Mesothelial cell of epicardium (in vitro differentiated cells): ENCODE measurements around the gene KLHL18. TPM values are rescaled to one million over a fixed set of nuclear protein-coding genes. Genes with fewer than 3 reads are reported as not detected.
"Not testable (repeated sequence)": the region's sequence is repeated elsewhere in the genome, so short reads cannot be mapped to it uniquely, and the experiment has no call there.

ENCODE experiments used
- DNase-seq, 2 experiments: peaks; one replicate each; pipeline ENCODE4 v3.0.0; 2021; ENCODE audit warnings: low spot score in 2 of 2; ENCODE audit not compliant: unreplicated experiment in 2 of 2
- H3K27ac Mint-ChIP-seq: 2 replicates; pipeline ENCODE4 v1.8.0; 2021; ENCODE audit warnings: mixed read lengths
- H3K27me3 Mint-ChIP-seq: 2 replicates; pipeline ENCODE4 v1.8.0; 2021; ENCODE audit warnings: low read depth, mixed read lengths
- H3K36me3 Mint-ChIP-seq: 2 replicates; pipeline ENCODE4 v1.8.0; 2021; ENCODE audit warnings: mixed read lengths
- H3K4me1 Mint-ChIP-seq: 2 replicates; pipeline ENCODE4 v1.8.0; 2021; ENCODE audit warnings: mixed read lengths
- H3K4me3 Mint-ChIP-seq: 2 replicates; pipeline ENCODE4 v1.8.0; 2021; ENCODE audit warnings: mild to moderate bottlenecking, moderate library complexity, mixed read lengths
- H3K9me3 Mint-ChIP-seq: 2 replicates; pipeline ENCODE4 v1.8.0; 2021; ENCODE audit warnings: mixed read lengths
- CTCF ChIP-seq: fragments of 200-600 bp; sonication (generic); IDR thresholded peaks from one replicate; pipeline ENCODE4 v1.5.0; 2021; ENCODE audit warnings: antibody characterized with exemption; ENCODE audit not compliant: unreplicated experiment
- total RNA-seq: library from RNA; stranded (reverse); gene quantifications from 3 replicates; pipeline ENCODE4 v1.2.1, GENCODE V29; 2021

KLHL18 gene
- total RNA-seq, 1 donor from 2014 or later = 21.9 TPM

- H3K27ac Mint-ChIP-seq = no peak overlapping the region
- peaks cover 3% of the 10 kb centered on the region for H3K36me3 Mint-ChIP-seq
- H3K27me3 Mint-ChIP-seq = no peaks in the 10 kb centered on the region
- no peaks in the 10 kb centered on the region for H3K4me1 Mint-ChIP-seq
- no peak for DNase-seq
- H3K9me3 Mint-ChIP-seq = peaks cover 21% of the 10 kb centered on the region
- H3K4me3 Mint-ChIP-seq = no peak overlapping the region
- no peak for TF ChIP-seq CTCF
Observed at GRCh38 chr3:47362701-47363100, 80.0 kb downstream of the KLHL18 start.

DNA sequence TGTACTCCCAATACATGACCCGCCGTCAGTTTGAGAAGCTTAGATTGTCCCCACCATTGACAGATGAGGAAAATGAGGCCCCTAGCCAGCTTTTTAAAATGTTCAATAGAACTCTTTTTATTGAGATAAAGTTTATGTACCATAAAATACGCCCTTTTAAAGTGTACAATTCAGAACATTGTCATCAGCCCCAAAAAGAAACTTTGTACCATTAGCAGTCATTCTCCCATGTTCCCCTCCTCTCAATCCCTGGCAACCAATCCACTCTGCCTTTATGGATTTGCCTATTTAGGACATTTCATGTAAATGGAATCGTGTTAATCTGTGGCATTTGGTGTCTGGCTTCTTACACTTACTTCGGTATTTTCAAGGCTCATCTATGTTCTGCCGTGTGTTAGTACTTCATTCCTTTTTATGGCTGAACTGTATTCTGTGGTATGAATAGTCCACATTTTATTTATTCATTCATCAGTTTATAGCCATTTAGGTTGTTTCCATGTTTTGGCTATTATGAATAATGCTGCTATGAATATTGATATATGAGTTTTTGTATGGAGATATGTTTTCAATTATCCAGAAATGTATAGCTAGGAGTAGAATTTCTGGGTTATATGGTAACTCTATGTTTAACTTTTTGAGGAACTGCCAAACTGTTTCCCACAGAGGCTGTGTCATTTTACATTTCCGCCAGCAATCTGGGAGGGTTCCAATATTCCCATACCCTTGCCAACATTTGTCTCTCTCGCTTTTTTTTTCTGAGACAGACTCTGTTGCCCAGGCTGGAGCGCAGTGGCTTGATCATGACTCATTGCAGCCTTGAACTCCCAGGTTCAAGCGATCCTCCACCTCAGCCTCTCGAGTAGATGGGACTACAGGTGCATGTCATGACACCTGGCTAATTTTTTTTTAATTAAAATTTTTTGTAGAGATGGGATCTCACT is 82.7 kb downstream of the KLHL18 start:
- Mint-ChIP-seq H3K9me3 (no peaks in the 10 kb centered on the region), H3K4me3 (no peak overlapping the region), H3K27ac (no peak overlapping the region), H3K4me1 (no peaks in the 10 kb centered on the region), H3K36me3 (no peaks in the 10 kb centered on the region), H3K27me3 (no peaks in the 10 kb centered on the region)
- no peak for TF ChIP-seq CTCF
- DNase-seq = no peak

DNA sequence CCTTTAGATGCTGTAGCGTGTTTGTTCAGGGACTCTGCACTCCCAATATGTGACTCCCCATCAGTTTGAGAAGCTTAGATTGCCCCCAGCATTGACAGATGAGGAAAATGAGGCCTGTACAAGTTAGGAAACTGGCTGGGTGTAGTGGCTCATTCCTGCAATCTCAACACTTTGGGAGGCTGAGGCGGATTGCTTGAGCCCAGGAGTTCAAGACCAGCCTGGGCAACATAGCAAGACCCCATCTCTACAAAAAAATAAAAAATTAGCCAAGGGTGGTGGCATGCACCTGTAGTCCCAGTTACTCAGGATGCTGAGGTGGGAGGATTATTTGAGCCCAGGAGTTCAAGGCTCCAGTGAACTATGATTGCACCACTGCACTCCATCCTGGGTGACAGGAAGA is 84.1 kb downstream of the KLHL18 start:
- no peaks in the 10 kb centered on the region for H3K36me3 Mint-ChIP-seq
- no peak overlapping the region for H3K27ac Mint-ChIP-seq
- no peaks in the 10 kb centered on the region for H3K4me1 Mint-ChIP-seq
- no peak overlapping the region for H3K4me3 Mint-ChIP-seq
- DNase-seq = no peak
- no peak for TF ChIP-seq CTCF
- H3K9me3 Mint-ChIP-seq = no peaks in the 10 kb centered on the region
- H3K27me3 Mint-ChIP-seq = no peaks in the 10 kb centered on the region

DNA sequence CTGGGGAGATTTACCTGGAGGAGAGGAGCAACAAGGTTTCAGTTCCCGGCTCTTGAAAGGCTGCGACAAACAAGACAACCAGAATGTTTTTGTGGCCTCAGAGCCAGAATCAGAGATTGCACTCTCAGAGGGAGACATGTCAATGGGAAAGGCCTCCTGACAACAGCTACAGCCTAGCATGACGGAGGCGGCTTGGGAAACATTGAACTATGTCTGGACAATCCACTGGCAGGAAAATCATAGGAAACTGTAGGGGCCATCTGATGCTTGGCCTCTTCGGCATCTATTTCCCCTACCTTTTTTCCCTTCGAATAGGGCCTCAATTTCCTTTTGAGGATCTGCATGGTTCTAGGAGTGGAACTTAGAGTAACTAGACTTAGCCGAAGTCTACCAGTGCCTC is 84.9 kb downstream of the KLHL18 start:
- Mint-ChIP-seq H3K36me3 (no peaks in the 10 kb centered on the region), H3K9me3 (no peaks in the 10 kb centered on the region), H3K27ac (no peak overlapping the region), H3K4me3 (no peak overlapping the region), H3K27me3 (no peaks in the 10 kb centered on the region), H3K4me1 (no peaks in the 10 kb centered on the region)
- no peak for DNase-seq
- TF ChIP-seq CTCF = no peak

- DNase-seq, H3K27me3 Mint-ChIP-seq, H3K27ac Mint-ChIP-seq, H3K9me3 Mint-ChIP-seq, H3K36me3 Mint-ChIP-seq, H3K4me1 Mint-ChIP-seq, H3K4me3 Mint-ChIP-seq: not testable (repeated sequence)
Observed at GRCh38 chr3:47370020-47370419, 87.3 kb downstream of the KLHL18 start.

GRCh38 chr3:47370887-47371697 is 88.3 kb downstream of the KLHL18 start:
- Mint-ChIP-seq H3K4me1 (no peaks in the 10 kb centered on the region), H3K4me3 (no peak overlapping the region), H3K9me3 (no peaks in the 10 kb centered on the region), H3K27ac (no peak overlapping the region), H3K27me3 (no peaks in the 10 kb centered on the region), H3K36me3 (no peaks in the 10 kb centered on the region)
- DNase-seq = no peak
- TF ChIP-seq CTCF = no peak
